Activated CD4-positive, CD25-positive, alpha-beta regulatory T cell treated with anti-CD3 and anti-CD28 coated beads, Interleukin-2, amount 50 U/mL, for 16 hours (primary cell): Measurements from ENCODE around the gene DLD.
"Not testable (repeated sequence)": the region's sequence is repeated elsewhere in the genome, so short reads cannot be mapped to it uniquely, and the experiment has no call there.

ENCODE experiments used
- DNase-seq: peaks from one replicate; pipeline ENCODE4 v3.0.0-alpha.2; 2020; ENCODE audit warnings: low read depth, low spot score

DLD gene

GRCh38 chr7:107943018-107943417 lies 52.0 kb downstream of the DLD start:
- DNase-seq, result no peak

- no peak for DNase-seq
Measured at GRCh38 chr7:107944411-107945169, 53.6 kb downstream of the DLD start.

- no peak for DNase-seq
Measured at GRCh38 chr7:107945332-107945731, 54.3 kb downstream of the DLD start.

GRCh38 chr7:107946451-107946850 lies 55.5 kb downstream of the DLD start:
- no peak for DNase-seq

- no peak for DNase-seq
Measured at GRCh38 chr7:107946881-107947280, 55.9 kb downstream of the DLD start.

- DNase-seq, result no peak
Measured at GRCh38 chr7:107948645-107949442, 57.9 kb downstream of the DLD start.

GRCh38 chr7:107949443-107949935 lies 58.5 kb downstream of the DLD start:
- no peak for DNase-seq

- DNase-seq, result no peak
Measured at GRCh38 chr7:107951172-107951787, 60.3 kb downstream of the DLD start.

- DNase-seq, result no peak
Measured at GRCh38 chr7:107951896-107952295, 60.9 kb downstream of the DLD start.

- DNase-seq, result no peak
Measured at GRCh38 chr7:107953265-107953923, 62.4 kb downstream of the DLD start.

- no peak for DNase-seq
Measured at GRCh38 chr7:107953924-107954303, 62.9 kb downstream of the DLD start.

- DNase-seq, result no peak
Measured at GRCh38 chr7:107955394-107955793, 64.4 kb downstream of the DLD start.

- DNase-seq, result not testable (repeated sequence)
Measured at GRCh38 chr7:107956950-107957349, 66.0 kb downstream of the DLD start.

GRCh38 chr7:107957436-107957835 lies 66.5 kb downstream of the DLD start:
- no peak for DNase-seq

GRCh38 chr7:107958764-107959526 lies 68.0 kb downstream of the DLD start:
- DNase-seq, result no peak

- DNase-seq, result no peak
Measured at GRCh38 chr7:107959527-107959898, 68.5 kb downstream of the DLD start.

- no peak for DNase-seq
Measured at GRCh38 chr7:107960272-107960671, 69.3 kb downstream of the DLD start.

- no peak for DNase-seq
Measured at GRCh38 chr7:107961405-107961804, 70.4 kb downstream of the DLD start.

GRCh38 chr7:107962817-107963216 lies 71.8 kb downstream of the DLD start:
- no peak for DNase-seq

- DNase-seq, result no peak
Measured at GRCh38 chr7:107964510-107964909, 73.5 kb downstream of the DLD start.

- DNase-seq, result no peak
Measured at GRCh38 chr7:107966711-107967110, 75.7 kb downstream of the DLD start.
